GM03348 (cell line): Measurements from ENCODE around the gene SERPINB3.
"Not testable (repeated sequence)": the region's sequence is repeated elsewhere in the genome, so short reads cannot be mapped to it uniquely, and the experiment has no call there.

Experiments
- DNase-seq: peaks from one replicate; pipeline ENCODE4 v3.0.0; 2012; ENCODE audit warnings: low spot score

SERPINB3 gene

DNA sequence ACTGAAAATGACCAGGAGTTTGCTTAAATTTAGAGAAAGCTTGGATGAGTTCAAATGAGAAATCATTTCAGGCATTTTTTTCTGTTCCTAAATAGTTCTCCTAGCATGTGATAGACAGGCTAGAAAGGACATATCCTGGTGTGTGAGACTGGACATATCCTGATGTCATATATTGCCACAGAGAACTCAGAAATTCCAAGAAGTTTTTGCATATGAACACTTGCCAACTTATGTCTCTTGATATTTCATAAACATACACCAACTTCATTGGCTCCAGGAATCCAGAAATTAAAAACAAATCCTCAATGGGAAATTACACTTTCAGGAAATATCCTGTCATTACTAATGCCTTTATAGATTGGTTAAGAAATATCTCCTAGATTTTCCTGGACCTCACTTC, 14.8 kb downstream of the SERPINB3 start:
- no peak for DNase-seq

DNA sequence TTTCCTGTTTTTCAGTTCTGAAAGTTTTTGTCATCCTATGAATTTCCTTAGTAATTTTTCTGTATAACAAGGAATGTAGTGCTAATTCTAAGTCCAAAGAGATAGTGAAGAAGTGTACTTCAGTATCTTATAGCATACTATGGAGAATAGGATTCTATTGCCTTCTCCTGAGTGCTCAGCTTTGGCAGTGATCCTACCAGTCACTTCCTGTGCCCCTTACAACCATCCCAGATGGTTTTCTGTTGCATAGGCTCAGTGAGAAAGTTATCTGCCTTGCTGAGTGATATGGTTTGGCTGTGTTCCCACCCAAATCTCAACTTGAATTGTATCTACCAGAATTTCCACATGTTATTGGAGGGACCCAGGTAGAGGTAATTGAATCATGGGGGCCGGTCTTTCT, 17.0 kb downstream of the SERPINB3 start:
- not testable (repeated sequence) for DNase-seq

DNA sequence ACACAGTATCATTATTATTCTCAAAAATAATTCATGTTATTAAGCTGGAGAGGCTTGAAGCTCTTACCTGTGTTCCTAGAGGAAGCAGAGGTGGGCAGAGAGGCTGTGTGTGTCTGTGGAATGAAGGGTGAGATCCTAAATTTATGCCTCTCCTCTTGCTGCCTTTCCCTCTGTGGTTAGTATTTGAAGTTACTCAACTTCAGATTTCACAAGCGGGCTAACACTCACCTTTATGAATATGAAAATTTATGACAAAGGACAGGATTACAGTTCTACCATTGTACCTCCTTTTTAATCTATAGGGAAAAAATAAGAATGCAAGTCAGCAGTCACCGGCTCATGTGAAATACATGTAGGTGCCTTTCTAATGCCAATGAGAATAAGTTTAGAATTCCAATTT, 17.6 kb downstream of the SERPINB3 start, which contains the start of gene SERPINB4:
TSS of gene SERPINB4 (minus strand) at position 115 of the 400 bp plus-strand sequence. CDS start 679 bp downstream, outside the sequence.
- DNase-seq: not testable (repeated sequence)

DNA sequence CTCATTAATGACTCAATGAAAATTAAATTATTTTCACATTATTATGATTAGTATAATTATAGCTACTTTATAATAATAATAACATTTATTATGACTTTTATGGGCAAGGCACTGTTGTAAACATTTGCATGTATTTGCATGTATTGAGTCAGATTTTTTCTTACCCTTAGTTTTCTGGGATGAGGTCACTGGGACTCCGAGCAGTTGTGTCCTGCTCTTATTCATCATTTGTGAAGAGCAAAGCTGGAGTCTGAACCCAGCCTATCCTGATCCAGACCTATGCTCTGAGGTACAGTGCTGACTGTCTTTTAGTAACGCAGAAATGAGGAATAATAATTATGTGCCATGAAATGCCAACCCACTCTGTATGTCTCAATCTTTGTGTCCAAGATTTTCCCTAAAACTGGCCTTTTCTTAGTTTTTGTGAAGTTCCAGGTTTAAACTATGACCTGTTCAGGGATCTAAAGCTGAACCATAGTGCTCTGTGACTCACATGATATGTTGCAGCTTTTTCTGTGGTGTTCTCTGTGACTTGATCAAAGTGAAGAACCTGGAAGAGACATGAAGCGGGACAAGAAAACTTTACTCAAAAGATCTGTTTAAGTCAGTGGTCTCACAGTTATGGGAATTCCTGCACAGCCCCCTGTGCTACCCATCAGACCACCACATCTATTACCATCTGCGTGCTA, 18.9 kb downstream of the SERPINB3 start:
- DNase-seq: not testable (repeated sequence)

DNA sequence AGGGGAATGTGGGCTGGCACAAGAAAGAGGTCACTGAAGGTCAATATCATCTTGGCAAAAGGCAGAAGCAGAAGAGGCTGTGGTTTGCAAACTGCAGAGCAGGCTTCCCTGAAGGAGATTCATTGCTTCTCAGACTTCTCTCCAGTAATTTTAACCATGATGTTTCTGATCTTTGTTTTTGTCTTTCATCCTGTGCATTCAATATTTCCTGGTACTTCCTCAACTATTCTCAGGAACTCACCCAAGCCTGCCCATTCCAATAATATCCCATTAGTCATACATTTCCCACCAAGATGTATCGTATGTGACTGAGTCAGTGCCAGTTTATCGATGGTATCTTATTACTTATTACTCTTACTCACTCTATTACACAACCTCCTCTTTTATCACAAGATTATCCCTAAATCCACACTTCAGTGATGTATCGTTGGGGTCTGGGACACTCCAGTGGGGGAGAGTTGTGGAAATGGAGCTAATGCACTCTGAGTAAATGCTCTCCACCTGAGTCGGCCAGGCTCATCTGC, 20.5 kb downstream of the SERPINB3 start:
- not testable (repeated sequence) for DNase-seq

DNA sequence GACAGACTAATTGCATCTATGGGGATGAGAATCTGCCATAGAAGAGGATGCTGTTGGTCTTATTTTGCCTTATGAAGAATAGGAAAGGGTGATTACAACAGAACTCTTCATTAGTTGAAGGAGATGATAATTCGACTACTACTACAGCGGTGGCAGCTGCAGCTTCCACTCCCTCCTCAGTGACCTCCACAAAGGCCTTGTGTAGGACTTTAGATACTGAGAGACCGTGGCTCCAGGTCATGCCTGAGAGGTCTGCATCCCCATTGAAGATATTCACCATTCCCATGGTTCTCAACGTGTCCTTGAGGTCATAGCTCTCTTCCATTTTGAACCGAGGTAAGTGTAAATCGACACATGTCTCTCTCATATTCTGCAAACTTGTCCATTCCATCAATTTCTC, 24.0 kb downstream of the SERPINB3 start:
- DNase-seq: no peak

DNA sequence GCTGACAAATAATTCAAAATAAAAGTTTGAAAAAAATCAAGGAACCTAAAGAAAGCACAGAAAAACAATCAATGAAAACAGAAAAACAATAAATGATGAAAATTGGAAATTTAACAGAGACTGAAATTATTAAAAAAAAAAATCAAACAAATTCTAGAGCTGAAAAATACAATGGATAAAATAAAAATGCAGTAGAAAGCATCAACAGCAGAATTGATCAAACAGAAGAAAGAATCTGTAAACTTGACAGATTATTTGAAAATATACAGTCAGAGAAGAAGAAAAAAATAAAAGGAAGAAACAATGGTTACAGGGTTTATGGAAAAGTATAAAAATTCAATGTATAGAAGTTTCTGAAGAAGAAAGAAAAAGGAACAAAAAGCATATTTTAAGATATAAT, 33.9 kb downstream of the SERPINB3 start:
- no peak for DNase-seq

DNA sequence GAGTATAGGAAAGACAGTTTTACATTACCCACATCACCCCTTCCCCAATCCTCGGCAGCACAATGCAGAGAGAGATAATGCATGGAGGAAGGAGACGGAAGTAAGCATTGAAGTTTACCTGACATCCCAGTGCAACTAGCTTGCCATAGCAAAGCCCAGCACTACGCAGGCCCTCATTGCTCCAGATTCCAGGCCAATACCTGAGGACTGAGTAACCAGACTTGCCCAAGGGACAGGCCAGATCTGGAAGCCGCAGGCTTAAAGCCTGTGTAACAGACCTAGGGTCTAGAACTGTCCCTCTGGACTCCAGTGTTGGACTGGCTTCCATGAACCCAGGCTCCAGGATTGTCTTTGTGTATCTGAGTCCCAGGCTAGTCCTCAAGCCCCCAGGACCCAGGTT, 35.3 kb downstream of the SERPINB3 start:
- DNase-seq: no peak

DNA sequence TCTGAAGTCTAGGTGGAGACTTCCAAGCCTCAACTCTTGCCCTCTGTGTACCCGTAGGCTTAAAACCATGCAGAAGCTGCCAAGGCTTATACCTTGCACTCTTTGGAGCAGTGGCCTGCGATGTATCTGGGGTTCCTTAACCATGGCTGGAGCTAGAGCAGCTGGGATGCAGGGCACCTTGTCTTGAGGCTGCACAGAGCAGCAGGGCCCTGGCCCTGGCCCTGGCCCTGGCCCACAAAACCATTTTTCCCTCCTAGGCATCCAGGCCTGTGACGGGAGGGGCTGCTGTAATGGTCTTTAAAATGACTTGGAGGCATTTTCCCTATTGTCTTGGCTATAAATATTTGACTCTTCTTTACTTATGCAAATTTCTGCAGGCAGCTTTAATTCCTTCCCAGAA, 36.8 kb downstream of the SERPINB3 start:
- DNase-seq: no peak

DNA sequence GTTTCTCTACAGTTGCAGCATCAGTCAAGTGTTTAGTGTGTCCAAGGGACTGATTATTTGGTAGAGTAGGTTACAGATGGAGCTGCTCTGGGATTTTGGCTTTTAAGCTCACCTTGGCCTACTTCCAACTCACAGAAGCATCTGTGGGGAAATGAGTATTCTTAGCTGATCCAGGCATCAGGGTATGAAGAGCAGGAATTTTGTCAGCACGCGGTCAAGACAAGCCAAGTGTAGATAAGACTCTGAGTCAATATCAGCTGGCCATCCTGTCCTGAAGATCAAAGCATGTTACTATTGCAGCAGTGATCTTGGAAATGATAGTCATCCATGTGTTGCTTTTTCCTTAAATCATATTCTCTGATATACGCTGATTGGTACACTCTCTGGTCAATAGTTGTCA, 42.0 kb downstream of the SERPINB3 start:
- no peak for DNase-seq

DNA sequence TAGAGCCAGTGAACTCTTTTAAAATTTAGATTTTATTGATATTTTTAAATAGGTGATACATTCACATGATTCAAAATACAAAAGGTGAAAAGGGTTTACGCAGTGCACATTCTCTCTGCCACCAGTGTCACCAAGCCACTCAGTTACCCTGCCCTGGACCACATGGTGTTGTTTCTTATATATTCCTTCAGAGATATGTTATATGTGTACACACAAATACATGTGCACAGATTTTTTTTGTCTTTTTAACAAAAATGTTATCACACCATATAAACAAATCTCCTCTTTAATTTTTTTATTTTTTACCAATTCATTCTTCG, 43.8 kb downstream of the SERPINB3 start:
- DNase-seq: no peak

DNA sequence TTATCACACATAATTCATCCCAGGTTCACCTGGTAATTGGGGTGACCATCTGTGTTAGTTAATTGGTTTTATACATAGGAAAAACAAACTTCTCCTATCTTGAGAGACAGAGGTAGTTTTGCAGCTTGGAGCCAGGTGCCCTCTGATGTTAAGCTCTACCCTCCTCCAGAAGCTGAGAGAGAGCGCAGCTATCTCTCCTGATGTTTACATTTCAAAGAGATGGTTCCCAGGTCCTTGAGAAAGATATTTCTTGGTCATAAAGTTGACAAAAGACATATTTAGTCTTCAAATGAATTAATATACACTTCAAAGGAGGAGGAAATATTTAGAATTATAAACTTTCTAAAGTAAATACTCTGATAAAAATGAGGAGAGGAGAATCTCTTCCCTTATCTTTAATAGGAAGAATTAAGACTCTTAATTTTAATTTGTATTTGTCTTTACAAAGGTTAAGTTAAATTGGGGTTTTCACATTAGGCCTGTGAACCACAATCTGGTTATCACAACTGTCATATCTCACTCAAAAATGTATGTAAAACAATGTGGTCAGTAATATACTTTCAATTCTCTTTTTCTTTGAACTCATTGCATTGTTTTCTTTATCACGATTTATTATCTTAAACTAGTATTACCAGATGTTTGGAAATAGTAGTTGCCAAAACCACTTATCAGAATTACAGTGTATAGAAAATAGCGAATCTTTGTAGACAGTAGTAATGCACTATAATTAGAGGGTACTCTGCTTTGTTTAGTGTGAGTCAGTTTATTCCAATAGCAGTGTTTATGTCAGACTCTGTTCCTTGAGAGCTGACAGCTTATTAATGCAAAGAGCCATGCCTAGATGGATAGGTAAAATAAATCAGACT, 44.4 kb downstream of the SERPINB3 start:
- DNase-seq: no peak

DNA sequence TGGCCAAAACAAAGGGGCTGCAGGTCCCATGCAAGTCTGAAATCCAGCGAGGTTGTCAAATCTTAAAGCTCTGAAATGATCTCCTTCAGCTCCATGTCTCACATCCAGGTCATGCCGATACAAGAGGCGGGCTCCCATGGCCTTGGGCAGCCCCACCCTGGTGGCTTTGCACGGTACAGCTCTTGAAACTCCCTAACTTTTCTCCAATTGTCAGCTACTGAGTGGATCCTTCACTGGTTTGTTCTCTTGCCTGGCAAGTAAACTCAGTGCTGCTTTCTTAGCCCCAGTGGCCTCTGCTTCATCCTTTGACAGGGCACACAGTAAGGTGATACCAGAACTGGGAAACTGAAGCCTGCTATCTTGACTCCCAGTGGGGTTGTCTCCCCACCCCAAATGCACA, 48.3 kb downstream of the SERPINB3 start:
- DNase-seq: no peak

DNA sequence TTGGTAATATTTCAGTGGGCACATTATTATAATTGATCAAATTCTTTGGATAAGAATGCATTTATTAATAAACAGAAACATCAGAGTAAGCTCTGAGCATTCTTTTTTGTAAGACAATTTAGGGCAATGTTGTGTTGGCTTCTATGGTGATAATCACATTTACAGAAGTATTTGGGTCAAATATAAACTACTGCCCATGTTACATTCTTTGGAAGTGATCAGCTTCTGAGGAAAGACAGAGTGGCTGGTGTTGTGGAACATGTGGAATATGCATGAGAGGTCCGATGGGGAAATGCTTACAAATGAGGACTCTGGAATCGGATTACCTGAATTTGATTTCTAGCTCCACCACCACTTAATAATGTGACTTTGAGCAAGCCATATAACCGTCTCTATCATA, 55.2 kb downstream of the SERPINB3 start:
- peak; percentile 37 for DNase-seq
